Measurements from ENCODE around the gene DNM2.

- no peak for TF ChIP-seq SUZ12 (IDR thresholded peaks at IDR 0.05; ENCODE audit: extremely low read depth, insufficient read depth, insufficient read length)
- no peak for TF ChIP-seq YY1 (IDR thresholded peaks at IDR 0.05; ENCODE audit: insufficient read depth, insufficient read length)
Observed at GRCh38 chr19:10683064-10683426, 34.8 kb upstream of the DNM2 start.
